Neural crest cell (in vitro differentiated cells): Measurements from ENCODE around the gene HOXB1. TPM values are rescaled to one million over a fixed set of nuclear protein-coding genes. Genes with fewer than 3 reads are reported as not detected.
"Not testable (repeated sequence)": the region's sequence is repeated elsewhere in the genome, so short reads cannot be mapped to it uniquely, and the experiment has no call there.

Source experiments
- DNase-seq: peaks from one replicate; pipeline ENCODE4 v3.0.0; 2021; ENCODE audit warnings: low read depth, mixed read lengths, low spot score
- H3K27ac Mint-ChIP-seq: one replicate; pipeline ENCODE4 v1.8.0; 2021; ENCODE audit warnings: mild to moderate bottlenecking, mixed read lengths; ENCODE audit not compliant: unreplicated experiment
- H3K27me3 Mint-ChIP-seq: 2 replicates; pipeline ENCODE4 v1.8.0; 2021; ENCODE audit warnings: low read depth, mild to moderate bottlenecking, mixed read lengths
- H3K36me3 Mint-ChIP-seq: 2 replicates; pipeline ENCODE4 v1.8.0; 2021; ENCODE audit warnings: low read depth, mild to moderate bottlenecking, mixed read lengths
- H3K4me1 Mint-ChIP-seq: 2 replicates; pipeline ENCODE4 v1.8.0; 2021; ENCODE audit warnings: mixed read lengths
- H3K4me3 Mint-ChIP-seq: one replicate; pipeline ENCODE4 v1.8.0; 2021; ENCODE audit warnings: mild to moderate bottlenecking, mixed read lengths
- H3K9me3 Mint-ChIP-seq: 2 replicates; pipeline ENCODE4 v1.8.0; 2021; ENCODE audit warnings: mixed read lengths
- total RNA-seq: library from RNA; stranded (reverse); gene quantifications from 2 replicates; pipeline ENCODE4 v1.2.1, GENCODE V29; 2021
- TF ChIP-seq, protein P1 (sequence below): fragments of 200-600 bp; sonication (generic); conservative IDR thresholded peaks from 2 replicates; pipeline ENCODE4 v1.5.0; 2021; ENCODE audit warnings: antibody characterized with exemption, mild to moderate bottlenecking

Gene HOXB1
- total RNA-seq, 1 donor from 2014 or later, result 3.6 TPM

DNA sequence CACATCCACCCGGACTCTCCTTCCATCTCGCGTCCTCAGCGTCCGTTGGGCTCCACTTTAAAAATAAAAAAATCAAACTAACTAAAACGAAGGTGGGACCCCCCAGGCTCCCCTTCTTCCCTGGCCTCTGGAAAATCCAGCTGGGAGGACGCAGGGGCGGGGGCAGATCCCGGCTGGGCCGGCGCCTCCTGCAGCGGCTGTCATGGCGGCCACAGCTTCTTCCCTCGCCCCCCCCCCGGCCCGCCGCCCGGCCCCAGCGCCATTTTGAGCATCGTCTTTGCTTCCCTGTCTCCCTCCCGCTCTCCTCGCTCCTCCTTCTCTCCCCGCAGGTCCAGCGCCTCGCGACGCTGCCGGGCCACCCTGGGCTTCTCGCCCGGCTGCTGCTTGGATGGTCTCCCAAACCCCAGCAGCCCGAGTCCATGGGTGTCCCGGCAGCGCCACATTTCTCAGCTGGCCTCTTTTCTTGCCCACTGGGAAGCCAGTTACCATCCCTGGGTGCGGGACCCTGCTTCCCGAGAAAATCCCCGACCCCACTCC lies 10.8 kb upstream of the HOXB1 start:
- TF ChIP-seq, protein P1, sequence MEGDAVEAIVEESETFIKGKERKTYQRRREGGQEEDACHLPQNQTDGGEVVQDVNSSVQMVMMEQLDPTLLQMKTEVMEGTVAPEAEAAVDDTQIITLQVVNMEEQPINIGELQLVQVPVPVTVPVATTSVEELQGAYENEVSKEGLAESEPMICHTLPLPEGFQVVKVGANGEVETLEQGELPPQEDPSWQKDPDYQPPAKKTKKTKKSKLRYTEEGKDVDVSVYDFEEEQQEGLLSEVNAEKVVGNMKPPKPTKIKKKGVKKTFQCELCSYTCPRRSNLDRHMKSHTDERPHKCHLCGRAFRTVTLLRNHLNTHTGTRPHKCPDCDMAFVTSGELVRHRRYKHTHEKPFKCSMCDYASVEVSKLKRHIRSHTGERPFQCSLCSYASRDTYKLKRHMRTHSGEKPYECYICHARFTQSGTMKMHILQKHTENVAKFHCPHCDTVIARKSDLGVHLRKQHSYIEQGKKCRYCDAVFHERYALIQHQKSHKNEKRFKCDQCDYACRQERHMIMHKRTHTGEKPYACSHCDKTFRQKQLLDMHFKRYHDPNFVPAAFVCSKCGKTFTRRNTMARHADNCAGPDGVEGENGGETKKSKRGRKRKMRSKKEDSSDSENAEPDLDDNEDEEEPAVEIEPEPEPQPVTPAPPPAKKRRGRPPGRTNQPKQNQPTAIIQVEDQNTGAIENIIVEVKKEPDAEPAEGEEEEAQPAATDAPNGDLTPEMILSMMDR, result no peak
- H3K27ac Mint-ChIP-seq, result peak overlapping the region; percentile 98
- H3K9me3 Mint-ChIP-seq, result no peaks in the 10 kb centered on the region
- peaks cover 23% of the 10 kb centered on the region for H3K36me3 Mint-ChIP-seq
- DNase-seq, result no peak
- H3K4me1 Mint-ChIP-seq, result peaks cover 50% of the 10 kb centered on the region
- H3K4me3 Mint-ChIP-seq, result peak overlapping the region; percentile 97
- peaks cover 77% of the 10 kb centered on the region for H3K27me3 Mint-ChIP-seq

DNA sequence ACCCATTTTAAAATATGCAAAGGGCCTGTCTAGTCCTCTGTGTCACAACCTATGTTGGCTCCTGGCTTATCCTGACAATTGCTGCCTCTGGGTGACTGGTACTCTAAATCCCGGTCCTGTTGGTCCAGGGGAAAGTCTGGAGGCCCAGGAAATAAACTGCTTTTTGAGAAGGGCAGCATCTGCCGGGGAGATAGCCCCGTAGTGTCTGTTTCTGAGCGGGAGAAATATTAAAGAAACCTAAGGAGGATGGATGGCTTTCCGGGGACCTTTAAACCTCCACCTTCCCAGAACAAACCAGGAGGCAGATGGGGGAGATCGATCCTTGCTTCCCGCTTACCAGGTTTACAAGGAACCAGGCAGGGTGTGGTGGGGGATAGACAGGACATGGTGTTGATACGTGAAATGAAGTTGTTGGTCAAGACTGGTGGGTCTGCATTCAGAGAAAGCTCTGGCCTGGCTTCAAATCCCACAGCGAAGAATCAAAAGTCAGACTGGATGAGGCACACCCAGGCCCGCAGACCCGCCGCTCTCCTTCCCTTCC lies 10.3 kb upstream of the HOXB1 start:
- peak overlapping the region; percentile 97 for H3K4me3 Mint-ChIP-seq
- peaks cover 23% of the 10 kb centered on the region for H3K36me3 Mint-ChIP-seq
- H3K9me3 Mint-ChIP-seq, result no peaks in the 10 kb centered on the region
- DNase-seq, result no peak
- TF ChIP-seq, protein P1, result no peak
- peaks cover 74% of the 10 kb centered on the region for H3K27me3 Mint-ChIP-seq
- peak overlapping the region; percentile 95 for H3K27ac Mint-ChIP-seq
- peaks cover 46% of the 10 kb centered on the region for H3K4me1 Mint-ChIP-seq

DNA sequence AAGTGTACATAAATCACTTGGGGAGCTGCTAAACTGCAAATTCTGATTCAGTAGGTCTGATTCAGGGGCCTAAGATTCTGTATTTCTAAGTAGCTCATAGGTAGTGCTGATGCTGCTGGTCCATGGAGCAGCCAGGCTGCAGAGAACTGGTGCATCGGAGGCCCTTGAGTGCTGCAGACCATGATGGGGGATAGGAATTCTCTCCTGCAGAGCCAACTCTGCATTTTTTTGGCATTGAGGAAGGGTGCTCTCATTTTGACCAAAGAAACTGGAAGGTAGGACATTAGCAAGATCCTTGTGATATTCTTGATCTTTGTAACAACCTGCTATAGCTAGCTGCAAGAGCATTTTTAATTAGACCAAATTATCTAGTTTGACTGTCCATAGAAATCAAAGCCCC lies 9.4 kb upstream of the HOXB1 start:
- Mint-ChIP-seq H3K36me3 (peaks cover 23% of the 10 kb centered on the region), H3K4me1 (peaks cover 37% of the 10 kb centered on the region), H3K4me3 (peak overlapping the region; percentile 87), H3K27me3 (peaks cover 65% of the 10 kb centered on the region), H3K9me3 (no peaks in the 10 kb centered on the region), H3K27ac (no peak overlapping the region)
- DNase-seq, result no peak
- TF ChIP-seq, protein P1, result no peak

DNA sequence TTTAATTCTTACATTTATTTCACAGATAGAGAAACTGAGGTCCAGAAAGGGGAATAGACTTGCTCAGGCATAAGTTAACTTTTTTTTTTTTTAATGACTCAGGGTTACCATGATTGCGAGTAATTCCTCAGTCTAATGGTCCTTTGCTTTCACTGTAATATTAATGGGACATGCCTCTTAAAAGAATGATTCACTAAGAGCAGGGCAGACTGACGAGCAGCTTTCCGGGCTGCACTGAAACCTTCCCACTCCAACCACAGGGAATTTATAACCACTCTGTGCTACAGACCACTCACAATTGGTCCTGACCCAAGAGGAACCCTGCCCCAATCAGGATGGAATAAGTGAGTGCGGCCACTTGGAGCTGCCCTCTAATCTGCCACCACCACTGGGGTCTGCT lies 8.4 kb upstream of the HOXB1 start:
- no peak for DNase-seq
- peak overlapping the region; percentile 87 for H3K4me3 Mint-ChIP-seq
- H3K27me3 Mint-ChIP-seq, result peaks cover 61% of the 10 kb centered on the region
- H3K36me3 Mint-ChIP-seq, result peaks cover 19% of the 10 kb centered on the region
- peaks cover 29% of the 10 kb centered on the region for H3K4me1 Mint-ChIP-seq
- no peaks in the 10 kb centered on the region for H3K9me3 Mint-ChIP-seq
- TF ChIP-seq, protein P1, result no peak
- H3K27ac Mint-ChIP-seq, result no peak overlapping the region

DNA sequence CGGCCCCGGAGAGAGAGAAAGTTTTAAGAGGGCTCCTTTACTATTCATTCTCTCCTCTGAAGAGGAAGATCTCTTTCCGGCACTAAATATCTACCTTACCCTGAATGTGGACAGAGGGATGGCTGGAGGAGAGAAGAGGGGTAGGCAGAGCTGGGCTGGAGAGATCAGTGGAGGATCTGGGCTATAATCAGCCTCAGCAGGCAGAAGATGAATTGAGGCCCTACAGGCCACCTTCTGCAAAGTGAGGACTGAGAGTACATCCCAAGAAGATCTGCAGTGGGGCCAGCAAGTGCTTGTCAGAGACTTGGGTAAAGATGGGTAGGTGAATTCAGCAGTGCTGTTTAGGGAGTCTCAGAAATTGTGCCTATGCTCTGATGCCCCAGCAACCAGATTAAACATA lies 6.5 kb upstream of the HOXB1 start:
- DNase-seq, result no peak
- Mint-ChIP-seq H3K4me3 (peak overlapping the region; percentile 42), H3K27me3 (peaks cover 61% of the 10 kb centered on the region), H3K27ac (no peak overlapping the region), H3K36me3 (peaks cover 12% of the 10 kb centered on the region), H3K4me1 (peaks cover 37% of the 10 kb centered on the region), H3K9me3 (no peaks in the 10 kb centered on the region)
- TF ChIP-seq, protein P1, result no peak

DNA sequence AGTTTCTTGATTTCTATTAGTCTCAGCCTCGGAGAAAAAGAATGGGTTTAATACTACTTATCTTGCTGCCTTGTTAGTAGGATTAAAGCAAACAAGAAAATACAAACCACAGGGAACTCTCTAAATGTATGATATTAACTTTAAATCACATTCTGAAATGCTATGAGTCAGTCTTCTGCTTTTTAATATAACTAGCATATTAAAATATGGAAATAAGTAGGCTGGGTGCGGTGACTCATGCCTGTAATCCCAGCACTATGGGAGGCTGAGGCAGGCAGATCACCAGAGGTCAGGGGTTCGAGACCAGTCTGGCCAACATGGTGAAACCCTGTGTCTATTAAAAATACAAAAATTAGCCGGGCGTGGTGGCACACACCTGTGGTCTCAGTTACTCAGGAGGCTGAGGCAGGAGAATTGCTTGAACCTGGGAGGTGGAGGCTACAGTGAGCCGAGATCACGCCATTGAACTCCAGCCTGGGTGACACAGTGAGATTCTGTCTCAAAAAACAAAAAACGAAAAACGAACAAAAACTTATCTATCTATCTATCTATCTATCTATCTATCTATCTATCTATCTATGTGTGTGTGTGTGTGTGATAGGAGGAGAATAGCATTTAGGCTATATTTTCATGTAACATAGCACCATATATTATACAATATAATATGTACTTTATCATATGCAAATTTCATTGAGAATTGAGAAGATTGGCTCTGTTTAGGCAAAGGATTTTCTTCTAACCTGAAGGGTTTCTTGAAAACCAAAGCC lies 5.2 kb upstream of the HOXB1 start:
- H3K4me1 Mint-ChIP-seq, result peaks cover 34% of the 10 kb centered on the region
- H3K27ac Mint-ChIP-seq, H3K9me3 Mint-ChIP-seq, DNase-seq, H3K36me3 Mint-ChIP-seq, H3K4me3 Mint-ChIP-seq: not testable (repeated sequence)
- peaks cover 64% of the 10 kb centered on the region for H3K27me3 Mint-ChIP-seq
